Measurements from ENCODE around the gene KCNAB3.

Gene KCNAB3

DNA sequence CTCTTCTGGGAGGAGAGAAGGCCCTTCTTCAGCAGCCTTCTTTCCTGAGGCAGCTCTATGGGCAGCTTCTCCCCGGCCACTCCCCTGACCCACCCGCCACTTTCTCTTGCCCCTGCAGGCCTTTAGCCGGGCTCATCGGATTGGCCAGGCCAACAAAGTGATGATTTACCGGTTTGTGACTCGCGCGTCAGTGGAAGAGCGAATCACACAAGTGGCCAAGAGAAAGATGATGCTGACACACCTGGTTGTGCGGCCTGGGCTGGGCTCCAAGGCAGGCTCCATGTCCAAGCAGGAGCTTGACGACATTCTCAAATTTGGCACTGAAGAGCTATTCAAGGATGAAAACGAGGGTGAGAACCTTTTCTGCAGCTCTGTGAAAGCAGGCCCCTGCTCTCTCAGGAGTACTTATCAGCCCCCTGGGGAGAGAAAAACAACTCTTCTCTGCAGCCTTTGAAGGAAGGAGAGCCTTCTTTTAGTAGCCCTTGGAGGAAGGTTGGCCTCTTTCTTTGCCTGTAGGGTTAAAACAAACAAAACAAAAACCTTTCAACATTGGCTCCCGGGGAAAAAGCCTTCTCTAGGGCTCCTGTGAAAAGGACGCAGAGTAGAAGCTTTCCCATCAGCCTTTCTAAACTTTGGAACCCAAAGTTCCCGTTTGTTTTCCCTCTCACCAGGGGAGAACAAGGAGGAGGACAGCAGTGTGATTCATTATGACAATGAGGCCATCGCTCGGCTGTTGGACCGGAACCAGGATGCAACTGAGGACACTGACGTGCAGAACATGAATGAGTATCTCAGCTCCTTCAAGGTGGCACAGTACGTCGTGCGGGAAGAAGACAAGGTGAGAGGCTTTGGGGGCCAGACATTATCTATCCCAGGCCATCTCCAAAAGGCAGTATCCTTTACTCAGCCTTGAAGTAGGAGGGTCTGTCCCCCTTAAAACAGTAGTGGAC is 26.2 kb downstream of the KCNAB3 start:
- DNase-seq (ENCODE audit: low read depth, low spot score) = no peak

GRCh38 chr17:7897773-7898172 is 31.9 kb downstream of the KCNAB3 start:
- no peak for DNase-seq (ENCODE audit: low read depth, low spot score)

DNA sequence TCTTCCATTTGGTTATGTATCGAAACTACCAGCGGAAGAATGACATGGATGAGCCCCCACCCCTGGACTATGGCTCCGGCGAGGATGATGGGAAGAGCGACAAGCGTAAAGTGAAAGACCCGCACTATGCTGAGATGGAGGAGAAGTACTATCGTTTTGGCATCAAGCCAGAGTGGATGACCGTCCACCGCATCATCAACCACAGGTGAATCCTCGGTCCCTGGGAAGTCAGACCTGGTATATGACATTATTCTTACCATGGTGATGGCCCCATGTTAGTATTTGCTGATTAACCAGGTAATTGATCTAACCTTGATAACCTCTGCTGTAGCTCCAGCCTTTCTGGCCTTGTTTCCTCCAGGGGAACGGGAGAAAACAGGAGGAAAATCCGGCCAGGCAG is 32.6 kb downstream of the KCNAB3 start:
- DNase-seq (ENCODE audit: low read depth, low spot score) = no peak

GRCh38 chr17:7894866-7895265 is 34.8 kb downstream of the KCNAB3 start:
- DNase-seq (ENCODE audit: low read depth, low spot score) = no peak

DNA sequence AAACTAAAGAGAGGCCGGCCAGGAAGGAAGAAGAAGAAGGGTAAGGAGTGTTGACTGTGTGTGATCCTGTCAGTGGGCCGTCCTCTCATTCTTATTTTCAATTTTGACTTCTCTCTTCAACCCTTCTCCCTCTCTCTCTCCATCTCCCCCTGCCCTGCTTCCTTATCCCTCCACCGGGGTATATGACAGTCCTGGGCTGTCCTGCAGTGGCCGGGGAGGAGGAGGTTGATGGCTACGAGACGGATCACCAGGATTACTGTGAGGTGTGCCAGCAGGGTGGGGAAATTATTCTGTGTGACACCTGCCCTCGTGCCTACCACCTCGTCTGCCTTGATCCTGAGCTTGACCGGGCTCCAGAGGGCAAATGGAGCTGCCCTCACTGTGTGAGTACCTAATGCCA is 35.4 kb downstream of the KCNAB3 start:
- DNase-seq (ENCODE audit: low read depth, low spot score) = no peak

DNA sequence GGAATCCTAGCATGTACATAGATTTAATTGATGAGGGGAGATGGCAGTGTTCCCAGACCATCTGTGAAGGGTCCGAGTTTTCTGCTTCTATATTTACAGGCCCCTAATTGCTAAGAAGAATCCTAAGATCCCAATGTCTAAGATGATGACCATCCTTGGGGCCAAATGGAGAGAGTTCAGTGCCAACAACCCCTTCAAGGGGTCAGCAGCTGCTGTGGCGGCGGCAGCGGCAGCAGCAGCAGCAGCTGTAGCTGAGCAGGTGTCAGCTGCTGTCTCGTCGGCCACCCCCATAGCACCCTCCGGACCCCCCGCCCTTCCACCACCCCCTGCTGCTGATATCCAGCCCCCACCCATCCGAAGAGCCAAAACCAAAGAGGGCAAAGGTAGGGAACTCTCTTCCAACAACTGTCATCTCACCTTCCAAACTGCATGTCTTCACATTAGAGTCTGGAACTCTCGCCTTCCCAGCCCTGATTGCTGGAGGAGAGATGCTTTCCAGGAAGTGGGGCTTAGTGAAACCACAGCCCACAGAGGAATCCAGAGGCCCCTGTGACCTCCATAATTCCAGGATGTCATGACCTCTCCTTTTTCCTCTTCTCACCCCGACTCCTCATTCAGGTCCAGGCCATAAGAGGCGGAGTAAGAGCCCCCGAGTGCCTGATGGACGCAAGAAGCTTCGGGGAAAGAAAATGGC is 36.3 kb downstream of the KCNAB3 start:
- DNase-seq (ENCODE audit: low read depth, low spot score) = no peak

- no peak for DNase-seq (ENCODE audit: low read depth, low spot score)
Observed at GRCh38 chr17:7889166-7889955, 40.3 kb downstream of the KCNAB3 start.

DNA sequence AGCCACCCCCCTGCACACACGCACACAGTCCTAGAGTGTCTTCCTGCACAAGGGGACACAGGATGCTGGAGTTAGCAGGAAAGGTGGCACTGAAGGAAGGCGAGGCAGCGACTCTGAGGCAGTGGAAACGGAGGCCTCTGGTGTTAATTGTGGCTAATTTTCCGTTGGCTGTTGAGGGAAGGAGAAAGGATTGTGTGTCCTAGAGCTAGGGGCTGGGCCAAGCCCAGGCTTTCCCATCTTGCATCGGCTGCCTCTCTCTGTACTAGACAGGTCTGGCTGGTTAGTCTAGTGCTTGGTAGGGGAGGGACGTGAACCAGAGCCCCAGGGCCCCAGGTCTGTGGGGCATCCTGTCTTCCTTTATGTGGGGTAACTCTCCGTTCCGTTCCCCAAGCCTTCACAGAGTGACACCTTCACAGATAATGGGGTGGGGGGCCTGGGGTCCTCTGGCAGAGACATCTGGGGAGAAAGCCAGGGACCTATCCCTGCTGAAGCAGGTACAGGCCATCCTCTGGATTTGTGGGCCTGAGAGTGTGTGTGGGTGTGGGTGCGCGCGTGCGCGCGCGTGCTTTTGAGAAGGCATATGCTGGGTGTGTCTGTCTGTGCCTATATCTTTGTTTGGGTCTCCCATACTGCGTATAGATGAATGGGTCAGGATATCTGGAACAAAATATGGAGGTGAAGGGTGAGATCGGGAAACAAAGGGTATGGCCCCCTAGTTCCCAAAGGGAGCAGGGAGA is 41.3 kb downstream of the KCNAB3 start, which contains the start of gene CHD3:
Gene CHD3 (plus strand): TSS at position 606 of the 737 bp plus-strand sequence. CDS start 212 bp downstream, outside the sequence.
- no peak for DNase-seq (ENCODE audit: low read depth, low spot score)

DNA sequence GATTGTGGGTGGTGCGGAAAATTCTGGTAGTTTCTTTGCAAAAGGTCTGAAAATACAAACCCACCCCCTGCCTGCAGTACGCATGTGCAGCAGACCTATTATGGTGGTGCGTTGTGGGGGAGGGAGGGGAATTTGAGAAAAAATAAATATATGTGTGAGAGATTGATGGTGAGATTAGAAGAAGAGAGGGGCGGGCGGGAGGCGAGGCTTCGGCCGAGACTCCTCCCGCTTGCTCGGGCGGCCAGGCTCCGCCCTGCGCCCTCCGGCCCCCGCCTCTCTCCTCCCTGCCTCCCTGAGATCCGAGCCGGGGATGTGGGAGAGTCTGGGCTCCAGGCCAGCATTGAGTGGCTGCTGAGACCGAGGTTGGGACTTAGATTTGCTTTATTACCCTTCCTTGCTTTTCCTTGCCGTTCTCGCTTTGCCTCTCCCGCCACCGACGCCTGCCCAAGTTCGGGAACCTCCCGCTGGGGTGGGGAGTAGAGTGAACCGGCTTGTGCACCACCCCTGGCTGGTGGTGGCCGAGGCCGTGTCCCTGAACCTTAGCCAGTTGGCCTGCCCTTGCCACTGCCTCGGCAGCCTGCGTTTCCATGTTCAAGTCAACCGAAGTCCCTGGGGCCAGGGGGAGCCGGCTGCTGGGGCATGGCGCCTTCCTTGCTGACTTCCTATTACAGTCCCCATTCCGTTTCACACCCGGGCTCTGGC is 42.0 kb downstream of the KCNAB3 start:
- peak; percentile 67 for DNase-seq (ENCODE audit: low read depth, low spot score)

DNA sequence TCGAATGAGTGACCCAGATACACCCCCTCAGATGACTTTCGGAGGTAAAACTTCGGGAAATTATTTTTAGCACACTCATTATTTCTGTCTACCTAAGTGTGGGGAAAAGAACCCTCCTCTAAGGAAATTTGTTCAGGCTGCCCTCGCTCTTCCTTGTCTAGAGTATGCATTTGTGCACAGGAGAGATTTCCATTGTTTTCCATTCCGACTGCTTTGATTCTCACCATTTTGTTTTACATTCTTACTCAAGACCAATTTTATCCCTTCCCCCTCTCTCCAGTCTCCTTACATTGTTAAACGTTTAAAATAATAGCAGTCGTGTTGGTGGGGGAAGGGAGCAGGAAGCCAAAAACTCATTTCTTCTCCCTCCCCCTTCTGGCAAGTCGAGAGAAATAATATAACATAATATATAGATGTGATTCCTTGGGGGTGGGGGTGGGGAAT is 42.6 kb downstream of the KCNAB3 start:
- no peak for DNase-seq (ENCODE audit: low read depth, low spot score)

- DNase-seq (ENCODE audit: low read depth, low spot score) = no peak
Observed at GRCh38 chr17:7886227-7887037, 43.2 kb downstream of the KCNAB3 start.

- DNase-seq (ENCODE audit: low read depth, low spot score) = no peak
Observed at GRCh38 chr17:7885367-7886226, 44.1 kb downstream of the KCNAB3 start.

DNA sequence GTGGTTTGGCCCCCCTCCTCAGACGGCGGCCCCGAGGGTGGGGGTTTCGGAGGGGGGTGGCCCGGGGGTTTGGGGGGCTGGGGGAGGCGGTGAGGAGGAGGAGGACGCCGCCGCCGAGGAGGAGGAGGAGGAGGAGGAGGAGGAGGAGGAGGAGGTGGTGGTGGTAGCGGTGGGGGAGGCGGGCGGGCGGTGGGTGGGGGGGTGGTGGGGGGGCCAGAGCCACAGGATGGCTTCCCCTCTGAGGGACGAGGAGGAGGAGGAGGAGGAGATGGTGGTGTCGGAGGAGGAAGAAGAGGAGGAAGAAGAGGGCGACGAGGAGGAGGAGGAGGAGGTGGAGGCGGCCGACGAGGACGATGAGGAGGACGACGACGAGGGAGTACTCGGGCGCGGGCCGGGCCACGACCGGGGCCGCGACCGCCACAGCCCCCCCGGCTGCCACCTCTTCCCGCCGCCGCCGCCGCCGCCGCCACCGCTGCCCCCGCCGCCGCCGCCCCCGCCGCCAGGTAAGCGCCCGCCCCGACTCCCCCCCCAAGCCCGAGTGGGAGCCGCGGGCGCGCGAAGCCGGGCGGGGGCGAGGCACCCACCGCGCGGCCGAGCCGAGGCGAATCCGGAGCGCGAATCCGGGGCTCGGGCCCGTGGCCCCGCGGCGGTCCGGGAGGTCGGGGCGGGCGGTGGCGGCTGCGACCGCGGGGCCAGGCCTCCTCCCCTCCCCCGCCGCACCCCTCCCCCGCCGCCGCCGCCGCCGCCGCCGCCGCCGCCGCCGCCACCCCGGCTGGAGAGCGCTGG is 44.9 kb downstream of the KCNAB3 start:
- no peak for DNase-seq (ENCODE audit: low read depth, low spot score)

- no peak for DNase-seq (ENCODE audit: low read depth, low spot score)
Observed at GRCh38 chr17:7883781-7884386, 45.8 kb downstream of the KCNAB3 start.

- no peak for DNase-seq (ENCODE audit: low read depth, low spot score)
Observed at GRCh38 chr17:7882629-7883028, 47.0 kb downstream of the KCNAB3 start.

GRCh38 chr17:7882068-7882467 is 47.6 kb downstream of the KCNAB3 start:
- DNase-seq (ENCODE audit: low read depth, low spot score) = no peak

DNA sequence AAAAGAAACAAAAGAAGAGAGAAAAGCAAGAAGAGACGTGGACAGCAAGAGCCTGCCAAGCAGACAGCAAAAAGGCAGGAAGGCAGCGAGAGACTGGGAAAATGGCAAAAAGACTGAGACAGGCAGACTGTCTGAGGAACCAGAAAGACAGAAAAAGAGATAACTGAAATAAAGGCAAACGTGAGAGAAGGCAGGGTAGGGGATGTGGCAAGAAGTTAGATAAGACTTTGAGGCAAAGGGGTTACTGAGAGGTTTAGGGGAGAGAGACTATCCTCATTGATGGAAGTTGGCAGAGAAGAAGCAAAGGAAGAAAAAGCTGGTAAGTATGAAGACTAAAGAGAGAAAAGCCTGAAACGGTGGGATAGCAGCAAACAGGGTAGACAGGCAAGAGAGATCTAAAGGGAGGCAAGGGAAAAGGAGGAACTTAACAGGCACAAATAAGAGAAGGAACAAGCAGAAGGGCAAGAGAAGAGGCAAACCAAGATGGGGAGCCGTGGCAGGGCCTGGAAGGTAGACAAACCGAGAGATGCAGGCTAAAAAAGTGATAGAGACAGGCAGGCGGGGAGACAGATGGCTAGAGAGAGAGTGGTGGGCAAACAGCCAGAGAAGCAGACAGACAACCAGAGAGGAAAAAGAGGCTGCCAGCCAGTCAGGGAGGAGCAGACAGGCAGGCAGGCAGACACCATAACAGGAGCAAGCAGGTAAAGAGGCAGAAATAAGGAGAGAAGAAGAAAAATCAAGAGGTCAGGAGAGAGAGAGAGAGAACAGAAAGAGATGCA is 48.2 kb downstream of the KCNAB3 start:
- no peak for DNase-seq (ENCODE audit: low read depth, low spot score)

All from activated naive CD8-positive, alpha-beta T cell treated with anti-CD3 and anti-CD28 coated beads, Interleukin-2, amount 50 U/mL, for 16 hours (primary cell).